NCI-H1436 (cell line): ENCODE measurements around the gene TLR4.

Experiments
- DNase-seq: peaks from one replicate; lab custom pipeline; 2025; lab: John Stamatoyannopoulos, UW

TLR4 gene

GRCh38 chr9:117745598-117745997, 41.4 kb downstream of the TLR4 start:
- DNase-seq = no peak

- no peak for DNase-seq
These were observed 42.1 kb downstream of the TLR4 start for GRCh38 chr9:117746263-117746662.

- no peak for DNase-seq
These were observed 43.3 kb downstream of the TLR4 start for GRCh38 chr9:117747386-117747970.

GRCh38 chr9:117750401-117750800, 46.2 kb downstream of the TLR4 start:
- DNase-seq = no peak

GRCh38 chr9:117752894-117753293, 48.7 kb downstream of the TLR4 start:
- no peak for DNase-seq

GRCh38 chr9:117757561-117758190, 53.5 kb downstream of the TLR4 start:
- DNase-seq = no peak

GRCh38 chr9:117763314-117763713, 59.1 kb downstream of the TLR4 start:
- no peak for DNase-seq

GRCh38 chr9:117768750-117769395, 64.7 kb downstream of the TLR4 start:
- DNase-seq = no peak

- peak; percentile 35 for DNase-seq
These were observed 66.9 kb downstream of the TLR4 start for GRCh38 chr9:117771136-117771535.

GRCh38 chr9:117772960-117773359, 68.8 kb downstream of the TLR4 start:
- DNase-seq = no peak
